Keratinocyte (primary cell): ENCODE measurements around the gene TRAPPC6A.

Experiments
- CTCF ChIP-seq, 3 experiments: IDR thresholded peaks in 1 of 3; conservative IDR thresholded peaks in 1 of 3; optimal IDR thresholded peaks in 1 of 3; 2 replicates in 2 of 3; 3 replicates in 1 of 3; pipeline versions ENCODE3 to v1.5.1; 2011; ENCODE audit warnings: low read length in 3 of 3, mild to moderate bottlenecking in 3 of 3, moderate library complexity in 2 of 3, control low read depth in 1 of 3, inconsistent platforms in 1 of 3; ENCODE audit not compliant: insufficient read depth in 2 of 3; ENCODE audit errors: extremely low read depth in 1 of 3
- EZH2 ChIP-seq: IDR thresholded peaks from one replicate; pipeline ENCODE4 v1.6.1; 2012; ENCODE audit warnings: inconsistent platforms, mild to moderate bottlenecking, low read length, moderate library complexity

DNA sequence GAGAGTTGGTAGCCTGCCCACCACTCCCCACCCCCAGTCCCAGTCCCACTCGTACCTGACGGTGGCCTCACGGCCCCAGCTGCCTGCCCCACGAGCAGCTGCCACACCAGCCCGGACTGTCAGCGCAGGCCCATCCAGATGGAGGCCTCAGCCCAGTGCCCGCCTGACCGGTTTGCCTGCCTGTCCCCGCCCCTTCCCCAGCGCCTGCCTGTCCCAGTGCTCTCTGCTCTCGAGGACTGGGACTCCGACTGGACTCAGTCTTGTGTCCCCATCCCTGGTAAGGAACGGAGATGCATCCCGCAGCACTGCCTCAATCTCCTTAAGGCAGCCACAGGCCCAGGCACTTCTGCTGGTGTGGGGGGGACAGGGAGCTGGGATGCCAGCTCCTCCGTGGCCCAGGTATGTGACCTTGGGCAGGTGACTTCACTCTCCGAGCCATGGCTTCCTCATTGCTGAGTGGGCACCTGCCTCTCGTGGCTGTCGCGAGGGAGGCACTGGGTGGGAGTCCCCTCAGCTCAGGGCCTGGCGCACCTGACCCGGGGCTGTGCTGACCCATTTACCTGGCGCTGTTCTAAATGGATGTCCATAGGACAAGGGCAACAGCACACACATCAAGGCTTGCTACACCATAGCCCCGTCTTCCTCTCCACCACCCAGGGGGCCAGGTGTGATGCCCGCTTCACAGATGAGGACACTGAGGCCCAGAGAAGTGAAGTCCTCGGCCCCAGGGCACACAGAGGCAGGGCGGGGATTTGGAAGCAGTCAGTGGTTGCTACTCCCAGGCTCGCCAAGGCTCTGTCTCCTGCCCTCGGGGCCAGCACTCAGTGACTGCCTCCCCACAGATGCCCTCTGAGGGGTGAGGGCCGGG is 16.9 kb downstream of the TRAPPC6A start, which contains the start of gene NKPD1:
- TF ChIP-seq EZH2 (no peak), CTCF (optimal IDR thresholded peaks at IDR 0.05 in 1 of 3, IDR thresholded peaks at IDR 0.05 in 1 of 3, conservative IDR thresholded peaks at IDR 0.05 in 1 of 3; ENCODE audit: extremely low read depth in 1 of 3, insufficient read depth in 2 of 3, low read length in 3 of 3) (no peak)
